NCI-H526 treated with DMSO at 0.1 percent for 48 hours (cell line): ENCODE results near the gene SIRT5.
A peak's percentile ranks its signal among the peaks of the same experiment; 100 is the strongest.

ENCODE experiments used
- DNase-seq: peaks from one replicate; lab custom pipeline; 2025; lab: John Stamatoyannopoulos, UW

The SIRT5 gene

GRCh38 chr6:13635948-13636658 lies 61.7 kb downstream of the SIRT5 start:
- DNase-seq: peak; percentile 54

- DNase-seq: no peak
Observed at GRCh38 chr6:13638014-13638413, 63.6 kb downstream of the SIRT5 start.

- no peak for DNase-seq
Observed at GRCh38 chr6:13638626-13639025, 64.2 kb downstream of the SIRT5 start.

- no peak for DNase-seq
Observed at GRCh38 chr6:13641315-13641714, 66.9 kb downstream of the SIRT5 start.

- DNase-seq: no peak
Observed at GRCh38 chr6:13643125-13643524, 68.7 kb downstream of the SIRT5 start.

- no peak for DNase-seq
Observed at GRCh38 chr6:13648850-13649249, 74.4 kb downstream of the SIRT5 start.

- DNase-seq: no peak
Observed at GRCh38 chr6:13649393-13649792, 75.0 kb downstream of the SIRT5 start.

- no peak for DNase-seq
Observed at GRCh38 chr6:13653296-13653695, 78.9 kb downstream of the SIRT5 start.

- DNase-seq: no peak
Observed at GRCh38 chr6:13654496-13654895, 80.1 kb downstream of the SIRT5 start.

GRCh38 chr6:13655700-13656099 lies 81.3 kb downstream of the SIRT5 start:
- DNase-seq: no peak

GRCh38 chr6:13660273-13660672 lies 85.9 kb downstream of the SIRT5 start:
- DNase-seq: no peak

- no peak for DNase-seq
Observed at GRCh38 chr6:13660893-13661292, 86.5 kb downstream of the SIRT5 start.

GRCh38 chr6:13661647-13662046 lies 87.2 kb downstream of the SIRT5 start:
- no peak for DNase-seq

GRCh38 chr6:13662651-13663334 lies 88.4 kb downstream of the SIRT5 start:
- DNase-seq: no peak

GRCh38 chr6:13663986-13664385 lies 89.6 kb downstream of the SIRT5 start:
- no peak for DNase-seq
